ENCODE results near the gene APOB.

Gene APOB

GRCh38 chr2:21001225-21001946, 42.5 kb downstream of the APOB start:
- DNase-seq, result no peak

GRCh38 chr2:20999906-21000645, 43.8 kb downstream of the APOB start:
- no peak for DNase-seq

- no peak for DNase-seq
Measured at GRCh38 chr2:20998972-20999905, 44.6 kb downstream of the APOB start.

- no peak for DNase-seq
Measured at GRCh38 chr2:20997953-20998722, 45.7 kb downstream of the APOB start.

GRCh38 chr2:20994130-20994529, 49.7 kb downstream of the APOB start:
- no peak for DNase-seq

GRCh38 chr2:20992201-20992711, 51.6 kb downstream of the APOB start:
- no peak for DNase-seq

GRCh38 chr2:20990442-20991430, 53.1 kb downstream of the APOB start:
- DNase-seq, result peak; percentile 72 to 86

- no peak for DNase-seq
Measured at GRCh38 chr2:20989404-20989803, 54.5 kb downstream of the APOB start.

GRCh38 chr2:20988905-20989304, 55.0 kb downstream of the APOB start:
- no peak for DNase-seq

- DNase-seq, result no peak
Measured at GRCh38 chr2:20986024-20986939, 57.6 kb downstream of the APOB start.

- no peak for DNase-seq
Measured at GRCh38 chr2:20985062-20985461, 58.8 kb downstream of the APOB start.

GRCh38 chr2:20984408-20984807, 59.5 kb downstream of the APOB start:
- DNase-seq, result no peak

- no peak for DNase-seq
Measured at GRCh38 chr2:20983844-20984243, 60.0 kb downstream of the APOB start.

- no peak for DNase-seq
Measured at GRCh38 chr2:20982861-20983260, 61.0 kb downstream of the APOB start.

GRCh38 chr2:20977520-20978180, 66.2 kb downstream of the APOB start:
- no peak for DNase-seq

- DNase-seq, result no peak
Measured at GRCh38 chr2:20976527-20976926, 67.3 kb downstream of the APOB start.

- no peak for DNase-seq
Measured at GRCh38 chr2:20972792-20973565, 70.9 kb downstream of the APOB start.

GRCh38 chr2:20972110-20972509, 71.8 kb downstream of the APOB start:
- no peak for DNase-seq

GRCh38 chr2:20970068-20970467, 73.8 kb downstream of the APOB start:
- DNase-seq, result no peak

Measured in NCI-H2081 (cell line).